Measurements from ENCODE around the gene FOXO3B. TPM values are rescaled to one million over a fixed set of nuclear protein-coding genes. Genes with fewer than 3 reads are reported as not detected.
"Not testable (repeated sequence)": the region's sequence is repeated elsewhere in the genome, so short reads cannot be mapped to it uniquely, and the experiment has no call there.

Gene FOXO3B
- total and polyA plus RNA-seq, 2 of the 8 experiments (the other 6 are each of a cell fraction or from before 2014, with no cell fraction given) = 13.3 to 13.7 TPM

- H3K4ac ChIP-seq (replicated peaks; ENCODE audit: insufficient read length, low read depth, low read length); H2BK5ac ChIP-seq (ENCODE audit: low read depth, low read length); H3K4me3 ChIP-seq (ENCODE audit: extremely low read depth in 1 of 4, insufficient read depth in 2 of 4, low read depth in 3 of 4, low read length in 4 of 4); H2BK15ac ChIP-seq (ENCODE audit: low read length); H4K5ac ChIP-seq (ENCODE audit: insufficient read length, low read depth, low read length); H3K9me3 ChIP-seq (ENCODE audit: insufficient read depth in 2 of 2, low read depth in 1 of 2, low read length in 1 of 2); H4K8ac ChIP-seq (ENCODE audit: extremely low read depth, insufficient read depth, low read length); H2BK20ac ChIP-seq (ENCODE audit: low read length); H3K4me2 ChIP-seq (ENCODE audit: insufficient read depth in 1 of 2, low read depth in 2 of 2, low read length in 2 of 2); H3K23ac ChIP-seq (ENCODE audit: insufficient read length); DNase-seq (ENCODE audit: low read depth in 1 of 2, low spot score in 2 of 2); H2BK12ac ChIP-seq (ENCODE audit: low read depth, low read length); H3K79me2 ChIP-seq (ENCODE audit: control insufficient read depth in 1 of 2, insufficient read depth in 2 of 2, low read length in 2 of 2); H3K27me3 ChIP-seq (replicated peaks in 1 of 4; ENCODE audit: control insufficient read depth in 3 of 4, extremely low read depth in 1 of 4, insufficient read depth in 3 of 4, low read length in 3 of 4); H2AFZ ChIP-seq (ENCODE audit: low read length); H3K9ac ChIP-seq (replicated peaks in 1 of 4; ENCODE audit: extremely low read depth in 1 of 4, low read depth in 3 of 4, low read length in 3 of 4); H2AK5ac ChIP-seq (ENCODE audit: low read depth, low read length); H4K20me1 ChIP-seq (replicated peaks in 1 of 2; ENCODE audit: control insufficient read depth in 1 of 2, insufficient read depth in 2 of 2, low read length in 2 of 2); H3K14ac ChIP-seq (ENCODE audit: insufficient read length); H3K56ac ChIP-seq (replicated peaks; ENCODE audit: insufficient read length, low read depth, low read length); POLR2A ChIA-PET (ENCODE audit: partially characterized antibody); H4K91ac ChIP-seq (replicated peaks; ENCODE audit: insufficient read length, low read length); H3K23me2 ChIP-seq (ENCODE audit: low read depth, low read length); FAIRE-seq; H3K18ac ChIP-seq (ENCODE audit: extremely low read depth, low read length); H3K27ac ChIP-seq (ENCODE audit: low read depth, low read length); H3K4me1 ChIP-seq (replicated peaks in 1 of 4; ENCODE audit: control insufficient read depth in 3 of 4, insufficient read depth in 4 of 4, low read length in 3 of 4); H3K79me1 ChIP-seq (ENCODE audit: low read depth, low read length); H2BK120ac ChIP-seq (replicated peaks; ENCODE audit: low read depth, low read length); CTCF ChIA-PET (ENCODE audit: partially characterized antibody); H3K36me3 ChIP-seq (ENCODE audit: control insufficient read depth in 2 of 4, insufficient read depth in 4 of 4, low read length in 3 of 4): not testable (repeated sequence)
- 76% methylated on average over 3 of the region's 5 CpGs; no CpG with 5 or more reads in 1 of the 2 experiments for WGBS, 2 experiments (ENCODE audit: extremely low coverage in 1 of 2, insufficient coverage in 1 of 2, insufficient read length in 1 of 2, insufficient replicate concordance in 2 of 2, low coverage in 1 of 2, low lambda C conversion rate in 2 of 2, missing lambda C conversion rate in 1 of 2)
Observed at GRCh38 chr17:18722612-18723011, 40.5 kb upstream of the FOXO3B start.

DNA sequence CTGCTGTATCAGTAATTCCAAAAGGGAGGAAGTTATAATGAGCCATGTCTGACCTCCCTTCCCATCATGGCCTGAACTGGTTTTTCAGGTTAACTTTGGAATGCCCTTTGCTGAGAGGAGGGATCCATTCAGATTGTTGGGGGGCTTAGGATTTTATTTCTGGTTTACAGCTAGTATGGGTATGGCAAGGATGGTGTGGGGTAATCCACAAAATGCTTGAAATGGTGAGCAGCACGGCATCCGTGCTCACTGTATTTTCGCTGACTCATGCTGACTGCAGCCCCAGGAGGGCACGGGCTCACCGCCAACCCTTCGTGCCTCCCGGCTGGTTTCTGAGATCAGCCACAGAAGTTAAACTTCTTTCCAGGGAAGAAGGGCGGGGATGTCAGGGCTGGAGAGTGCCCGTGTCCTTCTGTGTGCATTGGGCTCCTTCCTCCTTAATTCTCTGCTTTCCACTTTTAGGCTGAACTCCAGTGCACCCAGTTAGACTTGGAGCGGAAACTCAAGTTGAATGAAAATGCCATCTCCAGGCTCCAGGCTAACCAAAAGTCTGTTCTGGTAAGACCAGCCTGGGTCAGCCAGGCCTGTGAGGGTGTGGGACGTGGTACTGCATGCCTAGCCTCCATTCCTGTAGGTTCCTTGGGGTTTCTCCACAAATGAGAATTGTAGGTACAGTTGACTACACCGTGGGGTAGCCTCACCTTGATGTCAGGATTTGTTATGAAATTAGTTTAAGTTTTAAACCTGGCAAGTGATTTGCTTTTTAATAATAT is 39.8 kb upstream of the FOXO3B start:
- H3K56ac ChIP-seq (replicated peaks; ENCODE audit: insufficient read length, low read depth, low read length); H4K20me1 ChIP-seq (replicated peaks in 1 of 2; ENCODE audit: control insufficient read depth in 1 of 2, insufficient read depth in 2 of 2, low read length in 2 of 2); H2AK5ac ChIP-seq (ENCODE audit: low read depth, low read length); H3K36me3 ChIP-seq (ENCODE audit: control insufficient read depth in 2 of 4, insufficient read depth in 4 of 4, low read length in 3 of 4); H2BK15ac ChIP-seq (ENCODE audit: low read length); H3K79me1 ChIP-seq (ENCODE audit: low read depth, low read length); H3K27ac ChIP-seq (ENCODE audit: low read depth, low read length); H3K79me2 ChIP-seq (ENCODE audit: control insufficient read depth in 1 of 2, insufficient read depth in 2 of 2, low read length in 2 of 2); FAIRE-seq; H2AFZ ChIP-seq (ENCODE audit: low read length); H4K91ac ChIP-seq (replicated peaks; ENCODE audit: insufficient read length, low read length); H2BK12ac ChIP-seq (ENCODE audit: low read depth, low read length); H3K4ac ChIP-seq (replicated peaks; ENCODE audit: insufficient read length, low read depth, low read length); H3K4me3 ChIP-seq (ENCODE audit: extremely low read depth in 1 of 4, insufficient read depth in 2 of 4, low read depth in 3 of 4, low read length in 4 of 4); POLR2A ChIA-PET (ENCODE audit: partially characterized antibody); H3K27me3 ChIP-seq (replicated peaks in 1 of 4; ENCODE audit: control insufficient read depth in 3 of 4, extremely low read depth in 1 of 4, insufficient read depth in 3 of 4, low read length in 3 of 4); H2BK120ac ChIP-seq (replicated peaks; ENCODE audit: low read depth, low read length); H3K4me2 ChIP-seq (ENCODE audit: insufficient read depth in 1 of 2, low read depth in 2 of 2, low read length in 2 of 2); H3K9me3 ChIP-seq (ENCODE audit: insufficient read depth in 2 of 2, low read depth in 1 of 2, low read length in 1 of 2); H3K4me1 ChIP-seq (replicated peaks in 1 of 4; ENCODE audit: control insufficient read depth in 3 of 4, insufficient read depth in 4 of 4, low read length in 3 of 4); H3K23me2 ChIP-seq (ENCODE audit: low read depth, low read length); H3K23ac ChIP-seq (ENCODE audit: insufficient read length); H3K18ac ChIP-seq (ENCODE audit: extremely low read depth, low read length); H2BK20ac ChIP-seq (ENCODE audit: low read length); H2BK5ac ChIP-seq (ENCODE audit: low read depth, low read length); H4K8ac ChIP-seq (ENCODE audit: extremely low read depth, insufficient read depth, low read length); H3K14ac ChIP-seq (ENCODE audit: insufficient read length); H4K5ac ChIP-seq (ENCODE audit: insufficient read length, low read depth, low read length); DNase-seq (ENCODE audit: low read depth in 1 of 2, low spot score in 2 of 2); H3K9ac ChIP-seq (replicated peaks in 1 of 4; ENCODE audit: extremely low read depth in 1 of 4, low read depth in 3 of 4, low read length in 3 of 4); CTCF ChIA-PET (ENCODE audit: partially characterized antibody): not testable (repeated sequence)
- 100% methylated on average over 1 of the region's 12 CpGs; no CpG with 5 or more reads in 1 of the 2 experiments for WGBS, 2 experiments (ENCODE audit: extremely low coverage in 1 of 2, insufficient coverage in 1 of 2, insufficient read length in 1 of 2, insufficient replicate concordance in 2 of 2, low coverage in 1 of 2, low lambda C conversion rate in 2 of 2, missing lambda C conversion rate in 1 of 2)
